NCI-H1694 (cell line): ENCODE measurements around the gene CHRNA5.

Experiments
- DNase-seq: peaks from one replicate; lab custom pipeline; 2025; lab: John Stamatoyannopoulos, UW

Gene CHRNA5

DNA sequence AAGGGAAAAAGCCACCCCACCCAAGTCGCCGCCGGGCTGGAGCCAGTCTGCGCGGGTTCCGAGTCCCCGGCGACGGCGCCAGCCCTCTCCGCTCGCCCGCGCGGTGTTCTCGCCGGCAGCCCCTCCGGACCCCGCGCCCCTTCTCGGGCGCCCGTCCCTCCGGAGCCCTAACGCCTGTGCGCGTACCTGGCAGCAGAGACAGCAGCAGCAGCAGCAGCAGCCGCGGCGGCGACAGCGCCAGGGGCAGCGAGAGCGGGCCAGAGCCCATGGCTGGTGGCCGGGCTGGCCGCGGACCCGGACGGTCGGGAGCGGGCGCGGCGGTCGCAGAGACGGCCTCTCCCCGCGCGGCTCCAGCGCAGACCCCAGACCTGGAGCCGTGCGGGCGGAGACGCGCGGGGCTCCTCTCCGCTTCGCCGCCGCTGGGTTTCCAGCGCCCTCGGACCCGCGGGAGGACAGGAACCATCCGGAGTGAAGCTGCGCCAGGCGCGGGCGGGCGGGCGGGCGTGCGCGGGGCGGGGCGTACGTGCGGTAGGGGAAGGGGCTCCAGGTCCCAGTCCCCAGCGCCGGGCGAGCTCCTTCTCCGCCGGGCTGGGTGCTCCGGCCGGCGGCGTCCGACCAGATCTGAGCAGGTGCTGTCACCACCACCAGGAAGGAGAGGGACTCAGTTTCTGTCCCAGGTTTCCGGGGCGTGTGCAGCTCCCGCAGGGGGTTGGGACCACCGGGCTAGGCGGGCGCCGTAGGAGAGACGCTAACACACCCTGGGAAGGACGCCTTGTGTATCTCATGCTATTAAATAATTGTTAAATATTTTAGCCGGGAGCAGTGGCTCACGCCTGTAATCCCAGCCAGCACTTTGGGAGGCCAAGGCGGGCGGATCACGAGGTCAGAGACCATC lies 55.5 kb downstream of the CHRNA5 start, which contains the start of gene CHRNA3:
TSS of gene CHRNA3 (minus strand) at position 470 of the 895 bp plus-strand sequence. CDS start at position 268, 202 bp downstream.
- DNase-seq = no peak

DNA sequence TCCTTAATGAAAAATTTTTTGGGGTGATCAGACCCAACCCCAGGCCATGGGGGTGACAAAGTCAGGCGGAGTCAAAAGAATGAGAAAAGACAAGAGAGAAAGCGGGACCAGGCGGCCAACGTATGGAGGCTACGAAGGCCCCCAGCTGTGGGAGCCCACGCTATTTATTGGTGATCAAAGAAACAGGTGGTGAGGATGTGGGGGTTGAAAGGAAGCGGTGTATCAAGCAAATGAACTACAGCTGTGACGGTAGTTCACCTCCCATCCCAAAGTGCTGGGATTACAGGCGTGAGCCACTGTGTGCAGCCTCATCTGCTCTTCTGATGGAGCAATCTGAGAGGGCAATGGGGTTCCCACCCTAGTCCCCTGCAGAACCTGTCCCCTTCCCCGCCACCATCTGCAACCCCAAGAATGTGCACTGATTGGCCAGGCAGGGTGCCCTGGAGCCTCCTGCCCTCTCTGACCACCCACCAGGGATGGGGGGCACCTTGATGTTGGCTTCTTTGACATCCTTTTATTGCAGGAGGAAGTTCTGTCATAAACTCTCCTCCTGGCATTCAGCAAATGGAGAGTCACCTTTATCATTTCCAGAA lies 56.6 kb downstream of the CHRNA5 start:
- no peak for DNase-seq

DNA sequence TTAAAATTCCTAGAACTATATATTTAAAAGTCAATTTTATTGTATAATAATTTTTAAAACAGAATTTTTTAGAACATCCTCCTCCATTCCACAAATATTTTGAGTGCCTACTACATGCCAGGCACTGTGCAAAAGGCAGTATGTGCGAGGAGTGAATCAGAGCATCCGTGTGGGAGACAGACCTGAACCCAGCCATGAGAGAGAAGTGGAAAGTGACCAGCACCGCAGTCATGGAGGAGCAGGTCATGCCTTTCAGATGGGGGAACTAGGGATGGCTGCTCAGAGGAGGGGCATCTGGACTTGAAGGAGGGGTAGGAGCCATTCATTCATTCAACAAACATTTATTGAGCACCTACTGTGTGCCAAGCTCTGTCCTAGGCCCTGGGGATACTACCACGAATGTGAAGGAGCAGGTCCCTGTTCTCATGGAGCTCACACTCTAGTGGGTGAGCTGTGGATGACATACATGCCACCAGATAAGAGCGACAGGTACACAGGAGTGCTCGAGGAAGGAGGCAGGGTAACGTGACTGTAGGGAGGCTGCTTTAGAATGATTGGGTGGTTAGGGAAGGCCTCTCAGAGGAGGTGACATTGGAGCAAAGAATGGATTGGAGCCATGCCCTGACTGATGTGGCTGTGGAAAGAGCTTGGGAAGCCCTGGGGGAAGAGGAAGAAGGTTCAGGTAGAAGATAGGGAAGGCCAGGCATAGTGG lies 58.6 kb downstream of the CHRNA5 start:
- DNase-seq = no peak

DNA sequence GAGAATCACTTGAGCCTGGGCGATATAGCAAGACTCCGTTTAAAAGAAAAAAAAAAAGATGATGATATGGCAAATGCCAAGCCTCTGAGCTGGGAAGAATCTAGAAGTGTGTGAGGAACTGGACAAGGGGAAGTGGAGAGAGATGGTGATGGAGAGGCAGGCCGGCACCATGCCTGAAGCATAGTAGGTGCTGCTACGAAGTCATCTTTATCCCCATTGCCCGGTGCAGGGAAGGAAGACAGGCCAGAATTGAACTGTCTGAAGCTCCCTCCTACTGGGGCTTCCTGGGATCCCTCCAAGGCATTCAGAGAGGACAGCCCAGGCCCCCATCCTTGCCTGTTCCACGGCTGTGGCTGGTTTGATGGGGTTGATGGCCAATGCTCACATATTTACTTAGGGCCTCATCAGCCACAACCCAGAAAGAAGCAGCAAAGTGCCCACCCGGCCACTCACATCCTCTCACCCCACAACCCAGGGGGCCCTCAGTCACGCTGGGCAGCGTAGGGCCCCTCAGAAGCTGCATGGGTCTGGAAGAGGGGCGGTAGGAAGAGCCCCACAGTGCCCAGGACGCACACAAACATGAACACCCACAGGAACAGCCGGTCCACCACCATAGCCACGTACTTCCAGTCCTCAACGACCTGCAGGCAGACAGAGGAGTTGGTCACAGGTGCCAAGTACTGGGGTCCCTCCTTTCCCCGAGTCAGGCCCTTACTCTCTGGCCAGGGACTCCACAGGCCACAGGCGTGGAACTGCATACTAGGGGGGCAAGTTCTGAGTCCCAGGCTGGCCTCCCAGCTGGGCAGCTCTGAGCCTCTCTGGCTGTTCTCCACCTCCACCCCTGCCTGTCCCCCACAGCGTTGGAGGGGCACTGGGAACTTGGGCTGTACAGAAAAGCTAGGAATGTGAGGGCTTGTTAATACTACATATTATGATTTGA lies 59.6 kb downstream of the CHRNA5 start:
- no peak for DNase-seq

DNA sequence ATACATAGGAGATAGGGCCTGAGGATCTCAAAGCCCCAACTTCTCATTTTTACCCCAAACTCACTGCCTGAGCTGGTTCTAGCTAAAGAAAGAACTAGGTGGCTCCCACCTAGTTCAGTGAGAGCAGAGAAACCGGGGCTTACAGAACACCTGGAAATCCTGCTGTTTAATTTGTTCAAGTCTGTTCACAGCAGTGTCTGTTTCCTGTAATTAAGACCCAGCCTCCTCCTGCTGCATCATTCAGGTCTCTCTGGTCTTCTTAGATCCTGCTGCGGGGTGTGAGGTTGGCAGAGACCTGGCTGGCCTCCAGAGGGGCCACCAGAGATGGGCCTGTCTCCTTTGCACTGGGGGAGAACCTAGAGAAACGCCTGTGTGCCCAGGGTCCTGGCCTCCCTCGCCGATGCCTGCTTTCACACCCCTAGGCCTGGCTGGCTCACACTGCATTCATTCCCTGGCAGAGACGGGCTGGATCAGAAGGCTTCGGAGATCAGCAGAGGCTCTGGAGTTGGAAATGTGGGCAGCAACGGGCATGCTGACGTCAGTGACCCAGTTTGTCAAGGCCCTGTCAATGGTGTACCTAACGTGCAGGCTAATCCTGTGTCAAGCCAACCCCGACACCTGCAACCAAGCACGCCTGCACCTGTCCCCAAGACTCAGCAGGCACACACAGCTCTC lies 60.4 kb downstream of the CHRNA5 start:
- DNase-seq = no peak

DNA sequence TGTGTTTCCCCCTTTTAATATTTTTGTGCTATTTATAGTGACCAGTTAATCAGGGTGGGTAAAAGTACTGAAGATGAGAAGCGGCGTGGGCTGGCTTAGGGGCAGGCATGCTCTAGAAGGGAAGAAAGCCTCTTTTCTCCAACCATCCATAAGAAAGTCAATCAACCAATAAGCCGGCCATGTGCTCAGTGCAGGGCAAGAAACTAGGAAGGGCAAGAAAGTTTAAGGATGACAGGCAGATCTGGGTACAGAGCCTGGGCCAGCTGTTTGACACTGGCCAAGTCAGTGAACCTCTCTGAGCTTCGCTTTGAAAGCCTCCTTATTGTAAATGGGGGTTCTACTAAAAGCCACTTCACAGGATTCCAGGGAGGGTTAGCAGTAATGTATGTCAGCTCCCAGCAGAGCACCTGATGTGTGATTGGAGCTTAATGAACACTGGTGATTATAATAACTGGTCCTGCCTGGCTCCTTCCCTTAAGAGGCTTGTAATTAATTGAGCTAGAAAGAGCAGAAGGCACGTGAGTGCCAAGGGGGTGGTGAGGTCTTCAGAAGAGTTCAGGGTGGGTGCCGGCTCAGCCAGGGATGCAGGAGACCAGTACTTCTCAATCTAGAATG lies 61.2 kb downstream of the CHRNA5 start:
- DNase-seq = no peak

DNA sequence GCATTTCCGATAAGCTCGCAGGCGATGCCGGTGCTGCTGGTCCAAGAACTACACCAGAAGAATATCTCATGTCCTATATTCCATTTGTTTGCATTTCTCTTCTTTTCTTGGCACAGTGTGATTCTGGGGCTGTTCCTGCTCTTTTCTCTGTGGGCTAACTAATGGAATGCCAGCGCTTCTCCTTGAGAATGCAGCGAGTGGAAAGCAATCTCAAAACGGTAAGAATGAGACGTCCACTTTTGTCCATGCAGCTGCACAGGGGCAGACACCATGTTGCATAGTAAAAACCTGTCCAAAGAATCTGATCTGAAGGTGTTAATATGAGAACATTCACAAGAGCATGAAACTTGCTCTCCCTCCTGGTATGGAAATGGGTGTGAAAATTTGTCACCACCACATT lies 62.0 kb downstream of the CHRNA5 start:
- no peak for DNase-seq

DNA sequence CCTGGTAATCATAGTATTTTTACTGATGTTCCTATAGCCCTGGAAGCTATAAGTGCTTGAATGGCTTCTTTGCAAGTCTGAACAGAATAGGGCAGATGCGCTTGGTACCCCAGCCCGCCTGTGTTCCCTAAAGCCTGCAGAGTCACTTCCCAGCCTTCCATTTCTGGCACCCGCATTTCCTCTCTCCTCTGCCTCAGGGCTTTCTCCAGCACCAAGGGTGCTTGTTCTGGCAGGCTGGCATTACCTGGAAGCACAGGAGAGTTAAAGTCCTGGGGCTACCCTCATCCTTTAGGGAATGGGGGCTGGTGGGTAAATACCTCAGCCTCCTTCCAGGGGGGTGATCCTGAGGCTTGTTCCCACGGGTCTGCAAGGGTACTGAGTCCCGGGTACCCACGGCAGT lies 62.9 kb downstream of the CHRNA5 start:
- DNase-seq = no peak

DNA sequence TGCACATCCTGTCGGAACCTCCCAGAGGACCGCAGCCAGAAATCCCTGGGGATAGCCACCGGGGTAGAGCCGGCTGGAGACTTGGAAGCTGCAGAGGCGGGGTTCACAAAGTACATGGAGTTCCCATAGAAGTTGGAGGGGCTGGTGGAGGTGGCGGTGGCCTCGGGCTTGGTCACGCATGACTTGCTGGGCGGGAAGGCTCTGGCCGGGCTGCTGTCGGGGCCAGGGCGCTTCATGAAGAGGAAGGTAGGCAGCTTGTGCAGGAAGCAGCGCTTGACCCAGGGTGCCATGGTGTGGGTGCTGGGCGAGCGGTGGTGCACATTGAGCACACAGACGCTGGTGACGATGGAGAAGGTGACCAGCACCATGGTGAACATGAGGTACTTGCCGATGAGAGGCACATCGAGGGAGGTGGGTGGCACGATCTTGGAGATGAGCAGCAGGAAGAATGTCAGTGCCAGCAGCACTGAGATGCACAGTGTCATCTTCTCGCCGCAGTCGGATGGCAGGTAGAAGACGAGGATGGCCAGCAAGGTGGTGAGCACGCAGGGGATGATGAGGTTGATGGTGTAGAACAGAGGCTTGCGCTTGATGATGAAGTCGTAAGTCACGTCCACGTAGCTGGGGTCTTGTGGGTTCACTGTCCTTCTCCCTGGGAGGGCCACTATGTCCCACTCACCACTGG lies 63.9 kb downstream of the CHRNA5 start:
- no peak for DNase-seq

DNA sequence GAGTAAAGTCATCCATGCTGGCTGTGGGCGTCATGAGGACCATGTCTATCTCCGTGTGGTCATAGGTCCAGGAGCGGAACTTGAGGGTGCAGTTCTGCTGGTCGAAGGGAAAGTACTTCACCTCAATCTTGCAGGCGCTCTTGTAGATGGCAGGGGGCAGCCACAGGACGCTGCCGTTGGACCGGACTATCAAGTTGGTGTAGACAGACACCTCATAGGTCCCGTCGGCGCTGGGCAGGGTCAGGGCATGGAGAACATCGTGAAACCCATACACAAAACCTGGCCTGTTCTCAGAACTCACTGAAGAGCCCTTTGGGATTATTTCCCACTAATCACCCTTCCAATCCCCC lies 64.4 kb downstream of the CHRNA5 start:
- no peak for DNase-seq

DNA sequence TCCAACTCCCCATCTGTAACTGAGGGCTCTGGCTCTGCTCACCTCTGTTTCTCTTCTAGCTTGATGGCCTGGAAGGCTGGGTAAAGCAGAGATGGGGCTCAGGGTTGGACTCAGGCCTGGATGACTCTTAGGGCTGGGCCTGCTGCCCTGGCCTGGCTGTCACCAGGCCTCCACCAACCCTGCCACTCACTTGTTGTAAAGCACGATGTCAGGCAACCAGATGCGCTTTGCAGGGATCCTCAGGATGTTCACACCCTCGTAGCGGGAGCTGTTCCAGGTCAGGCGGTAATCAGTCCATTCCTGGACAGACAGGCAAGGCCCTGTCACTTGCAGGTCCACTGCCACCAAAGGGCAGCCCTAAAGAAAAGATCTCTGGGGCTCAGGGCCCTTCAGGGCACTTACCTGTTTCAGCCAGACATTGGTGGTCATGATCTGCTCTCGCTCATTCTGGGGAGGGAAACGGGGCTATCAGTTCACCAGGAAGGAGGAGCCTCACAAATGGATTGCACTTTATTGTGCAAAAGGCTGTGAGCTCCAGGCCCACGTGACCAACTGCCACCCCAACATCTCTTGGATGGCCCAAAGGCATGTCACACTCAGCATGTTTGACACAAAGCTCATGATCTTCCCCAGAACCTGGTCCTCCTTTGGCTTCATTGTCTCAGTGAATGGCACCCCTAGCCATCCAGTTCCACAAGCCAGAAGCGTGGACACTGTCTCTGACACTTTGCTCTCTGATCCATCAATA lies 65.7 kb downstream of the CHRNA5 start:
- DNase-seq = no peak

DNA sequence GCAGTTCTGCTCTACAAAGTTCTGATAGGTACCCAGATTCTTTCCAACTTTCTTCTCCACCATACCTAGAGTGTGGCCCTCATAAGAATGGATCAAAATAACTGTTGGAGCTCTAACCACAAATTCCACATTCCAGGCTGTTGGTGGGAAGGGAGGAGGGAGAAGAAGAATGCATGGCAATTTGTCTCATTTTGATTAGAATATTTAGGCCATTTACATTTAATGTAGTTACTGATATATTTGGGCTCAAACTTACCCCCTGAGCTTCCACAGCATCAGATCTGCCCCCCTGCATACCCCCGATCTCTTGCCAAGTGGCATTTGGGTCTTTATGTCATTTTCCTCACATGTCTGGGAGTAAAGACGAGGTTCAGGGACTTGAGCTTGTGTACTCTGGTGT lies 68.0 kb downstream of the CHRNA5 start:
- DNase-seq = no peak

DNA sequence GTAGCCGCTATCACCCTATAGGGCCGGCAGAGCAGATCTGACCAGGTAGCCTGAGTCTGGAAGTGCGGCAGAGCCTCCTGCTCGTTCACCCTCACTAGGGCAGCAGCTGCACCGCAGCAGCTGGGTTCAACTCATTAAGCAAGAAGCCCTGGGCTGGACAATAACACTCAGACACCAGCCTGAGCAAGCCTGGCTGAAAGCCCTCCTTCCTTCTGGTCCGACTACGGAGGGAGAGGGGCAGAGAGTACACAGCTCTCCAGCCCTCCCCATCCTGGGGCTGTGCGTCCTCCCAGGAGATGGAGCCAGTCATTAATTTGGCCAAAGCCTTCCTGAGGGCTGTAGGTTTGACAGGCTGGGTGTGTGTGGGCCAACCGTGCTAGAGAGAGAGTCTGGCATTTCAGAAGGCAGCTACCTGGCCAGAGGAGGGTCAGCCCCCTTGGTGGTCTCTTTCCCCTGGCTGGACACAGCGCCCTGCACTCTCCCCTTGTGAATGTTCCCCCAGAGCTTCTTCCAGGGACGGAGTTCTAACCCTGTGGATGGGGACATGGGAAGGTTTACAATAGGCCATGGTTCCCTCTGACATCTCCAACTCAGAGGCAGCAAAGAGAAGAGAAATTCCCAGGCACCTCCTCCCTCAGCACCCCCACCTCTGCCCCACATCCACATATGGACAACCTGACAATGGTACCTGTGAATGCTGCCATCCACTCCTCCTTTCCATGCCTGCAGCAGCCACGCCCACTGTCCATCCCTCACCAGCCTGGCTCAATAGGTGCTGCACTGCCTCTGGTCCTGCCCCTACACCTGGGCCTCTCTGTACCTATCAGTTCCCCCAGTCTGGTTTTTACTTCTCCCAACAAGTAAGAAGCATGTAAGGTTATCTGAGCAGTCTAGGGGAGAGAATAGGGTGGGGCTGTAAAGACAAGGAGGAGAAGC lies 69.2 kb downstream of the CHRNA5 start:
- DNase-seq = no peak

DNA sequence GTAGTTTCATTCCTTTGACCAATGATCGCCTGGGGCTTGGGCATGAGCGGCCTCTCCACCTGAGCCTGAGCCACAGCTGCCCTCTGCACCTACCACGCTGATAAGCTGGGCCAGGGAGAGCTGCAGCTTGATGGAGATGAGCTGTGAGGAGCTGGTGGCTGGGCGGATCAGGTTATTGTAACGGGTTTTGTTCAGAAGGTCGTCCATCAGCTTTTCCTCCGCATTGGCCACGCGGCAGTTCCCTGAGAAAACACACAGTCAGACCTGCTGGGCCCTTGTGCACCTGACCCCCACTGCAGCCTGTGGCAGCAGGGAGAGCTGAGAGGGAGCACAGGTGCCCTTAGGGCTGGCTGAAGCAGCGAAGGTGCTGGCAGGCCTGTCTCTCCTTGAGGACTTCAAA lies 70.0 kb downstream of the CHRNA5 start:
- no peak for DNase-seq

DNA sequence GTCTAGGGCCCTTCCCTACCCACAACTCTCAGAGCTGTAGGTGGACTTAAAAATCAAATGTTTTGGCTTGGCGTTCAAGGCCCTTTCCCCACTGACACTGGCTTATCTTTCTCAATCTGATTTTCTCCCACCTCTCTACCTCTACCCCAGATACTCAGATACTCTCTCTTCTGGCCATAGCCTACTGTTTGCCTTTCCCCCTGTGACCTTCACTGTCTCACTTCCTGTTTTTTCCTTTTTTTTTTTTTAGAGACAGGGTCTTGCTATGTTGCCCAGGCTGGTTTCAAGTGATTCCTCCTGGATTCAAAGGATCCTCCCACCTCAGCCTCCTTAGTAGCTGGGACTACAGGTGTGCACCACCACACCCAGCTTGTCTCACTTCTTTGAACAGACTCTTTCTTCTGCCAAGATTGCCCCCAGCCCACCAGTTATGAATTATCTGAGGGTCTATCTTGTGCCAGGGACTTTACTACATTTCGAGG lies 71.1 kb downstream of the CHRNA5 start:
- DNase-seq = no peak

DNA sequence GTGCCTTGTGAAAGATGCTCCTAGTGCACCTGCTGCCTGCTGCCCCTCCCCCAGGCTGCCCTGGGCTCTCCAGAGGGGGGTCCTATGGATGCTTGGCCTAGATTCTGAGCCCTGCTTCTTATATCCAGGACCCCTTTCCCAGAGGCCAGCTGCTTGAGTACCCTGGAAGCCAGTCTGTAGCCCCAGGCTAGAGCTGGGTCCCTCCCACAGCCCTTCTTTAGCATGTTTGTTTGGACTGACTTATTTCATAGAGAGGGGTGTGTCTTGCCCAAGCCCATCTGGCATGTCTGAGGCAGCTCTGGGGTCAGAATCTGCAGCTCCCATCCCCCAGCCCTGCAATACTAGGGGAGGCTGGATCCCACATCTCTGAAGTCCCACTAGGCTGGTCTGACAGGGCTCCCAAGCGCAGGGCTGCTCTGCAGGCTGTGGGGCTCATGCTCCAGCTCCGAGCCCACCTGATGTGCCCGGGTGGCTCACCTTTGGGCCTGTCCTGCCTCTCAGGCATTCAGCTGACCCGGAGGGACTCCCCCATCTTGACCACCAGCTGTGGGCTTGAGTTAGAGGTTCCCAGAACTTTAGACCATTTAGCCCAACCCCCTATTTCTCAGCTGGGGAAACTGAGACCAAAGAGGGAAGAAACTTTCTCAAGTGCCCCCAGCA lies 72.6 kb downstream of the CHRNA5 start:
- no peak for DNase-seq

DNA sequence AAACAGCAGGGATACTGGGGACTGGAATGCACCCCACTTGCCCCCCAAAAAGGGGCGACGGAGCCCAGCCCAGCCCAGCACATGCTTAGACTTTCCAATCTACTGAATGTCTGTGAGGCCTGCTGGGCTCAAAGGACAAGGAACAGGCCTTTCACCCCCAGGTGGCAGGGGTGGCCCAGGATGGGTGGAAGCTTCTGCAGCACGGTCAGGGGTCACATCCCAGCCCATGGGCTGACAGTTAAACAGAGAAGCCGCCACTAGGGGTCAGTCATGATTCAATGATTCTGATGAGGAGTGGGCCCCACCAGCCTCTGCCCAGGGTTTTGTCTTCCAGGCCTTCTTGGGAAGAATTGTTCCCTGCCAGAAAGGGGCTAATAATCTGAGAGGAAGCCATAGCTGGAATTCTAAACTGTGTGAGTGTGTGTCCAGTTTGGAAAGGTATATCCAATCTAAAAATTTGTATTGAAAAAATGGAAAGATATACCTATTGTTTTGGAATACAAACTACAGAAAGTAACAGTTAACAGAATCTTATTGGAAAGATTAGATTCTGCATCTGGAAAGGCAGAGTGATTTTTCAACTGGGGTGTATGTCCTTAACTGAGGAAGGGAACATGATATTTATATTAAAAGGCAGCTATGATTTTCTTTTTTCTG lies 73.5 kb downstream of the CHRNA5 start:
- peak; percentile 85 for DNase-seq
